ENCODE measurements around the gene TMEM37. TPM values are rescaled to one million over a fixed set of nuclear protein-coding genes. Genes with fewer than 3 reads are reported as not detected.

The TMEM37 gene
- total RNA-seq, 1 donor from 2014 or later, result not detected

GRCh38 chr2:119478188-119478977 lies 46.7 kb downstream of the TMEM37 start:
- no peak for DNase-seq (ENCODE audit: low spot score)

- DNase-seq (ENCODE audit: low spot score), result no peak
Measured at GRCh38 chr2:119478978-119479295, 47.3 kb downstream of the TMEM37 start.

GRCh38 chr2:119480184-119480583 lies 48.5 kb downstream of the TMEM37 start:
- no peak for DNase-seq (ENCODE audit: low spot score)

GRCh38 chr2:119480718-119481142 lies 49.1 kb downstream of the TMEM37 start:
- DNase-seq (ENCODE audit: low spot score), result no peak

GRCh38 chr2:119481501-119482455 lies 50.1 kb downstream of the TMEM37 start:
- DNase-seq (ENCODE audit: low spot score), result no peak

GRCh38 chr2:119482481-119483394 lies 51.1 kb downstream of the TMEM37 start:
- DNase-seq (ENCODE audit: low spot score), result no peak

GRCh38 chr2:119483395-119483753 lies 51.7 kb downstream of the TMEM37 start:
- no peak for DNase-seq (ENCODE audit: low spot score)

- DNase-seq (ENCODE audit: low spot score), result no peak
Measured at GRCh38 chr2:119483896-119484718, 52.5 kb downstream of the TMEM37 start.

GRCh38 chr2:119484834-119485233 lies 53.2 kb downstream of the TMEM37 start:
- DNase-seq (ENCODE audit: low spot score), result no peak

GRCh38 chr2:119485336-119486110 lies 53.9 kb downstream of the TMEM37 start:
- no peak for DNase-seq (ENCODE audit: low spot score)

- no peak for DNase-seq (ENCODE audit: low spot score)
Measured at GRCh38 chr2:119486196-119486827, 54.7 kb downstream of the TMEM37 start.

- DNase-seq (ENCODE audit: low spot score), result no peak
Measured at GRCh38 chr2:119486886-119487285, 55.2 kb downstream of the TMEM37 start.

GRCh38 chr2:119487434-119488244 lies 56.0 kb downstream of the TMEM37 start:
- no peak for DNase-seq (ENCODE audit: low spot score)

Other genes with a start within 250 kb of the TMEM37 start
- gene STEAP3, start 208.0 kb upstream of the TMEM37 start, total RNA-seq (ENCODE audit: insufficient read depth, low replicate concordance), result 2.6 TPM
- gene C2orf76, start 65.0 kb upstream of the TMEM37 start, total RNA-seq (ENCODE audit: insufficient read depth, low replicate concordance), result 12.8 TPM
- gene DBI, start 64.9 kb upstream of the TMEM37 start, total RNA-seq (ENCODE audit: insufficient read depth, low replicate concordance), result 80.2 TPM
- 1.9 TPM for gene SCTR, start 92.6 kb downstream of the TMEM37 start, total RNA-seq (ENCODE audit: insufficient read depth, low replicate concordance)
- gene CFAP221, start 112.6 kb downstream of the TMEM37 start, total RNA-seq (ENCODE audit: insufficient read depth, low replicate concordance), result 20.7 TPM
- gene TMEM177, start 247.3 kb downstream of the TMEM37 start, total RNA-seq (ENCODE audit: insufficient read depth, low replicate concordance), result 8.2 TPM

All from umbilical cord (tissue), 2 donors.